AG04450 (cell line): ENCODE measurements around the gene UBR7. TPM values are rescaled to one million over a fixed set of nuclear protein-coding genes. Genes with fewer than 3 reads are reported as not detected.

Experiments used
- CTCF ChIA-PET: fragments of 300-600, 350-600 bp; formaldehyde crosslinking; extraction: SDS; loops from one replicate; lab custom pipeline; 2022; ENCODE audit warnings: antibody characterized with exemption, inconsistent platforms; lab: Charles Lee
- POLR2A ChIA-PET: fragments of 350-600 bp; formaldehyde crosslinking; extraction: SDS; loops from one replicate; lab custom pipeline; 2021; ENCODE audit warnings: antibody characterized with exemption, inconsistent platforms; lab: Yijun Ruan, JAX
- DNase-seq: peaks from one replicate; pipeline ENCODE4 v3.0.0-alpha.2; 2011; ENCODE audit warnings: low read depth, low spot score
- H3K27ac ChIP-seq: one replicate; pipeline ENCODE4 v1.5.1; 2012; ENCODE audit warnings: low read depth, low read length, control low read depth
- H3K27me3 ChIP-seq: one replicate; pipeline ENCODE4 v1.6.0; 2012; ENCODE audit warnings: low read length; ENCODE audit not compliant: control insufficient read depth, insufficient read depth
- H3K4me3 ChIP-seq: 2 replicates; pipeline ENCODE4 v1.5.1; 2011; ENCODE audit warnings: mild to moderate bottlenecking, low read depth, low read length, control low read depth
- H3K9me3 ChIP-seq: 2 replicates; pipeline ENCODE4 v1.5.1; 2012; ENCODE audit warnings: low read length; ENCODE audit not compliant: control insufficient read depth, insufficient read depth
- CTCF ChIP-seq: IDR thresholded peaks from 2 replicates; pipeline ENCODE4 v1.5.1; 2011; ENCODE audit warnings: low read depth, low read length, control low read depth, inconsistent platforms
- polyA plus RNA-seq: library from polyadenylated mRNA; depleted of rRNA; stranded (reverse); fragments of >200 nt; gene quantifications from 2 replicates; pipeline ENCODE4 v1.2.3, GENCODE V29; 2011

UBR7 gene
- polyA plus RNA-seq, 1 experiment, result 30.7 TPM

- Histone ChIP-seq H3K9me3 (no peaks in the 10 kb centered on the region), H3K27me3 (no peaks in the 10 kb centered on the region), H3K27ac (peak overlapping the region; percentile 69), H3K4me3 (peak overlapping the region; percentile 98)
- no peak for DNase-seq
- CTCF ChIA-PET, result interaction anchor here (1.0 to 3.8 kb wide), 3 partner anchors 22 to 358 kb away, joined by 3 to 13 read pairs (median 8); partner anchors contain the start of genes GON7 and UBR7
- POLR2A ChIA-PET, result interaction anchor here (0.6 to 1.9 kb wide), 6 partner anchors 10 to 216 kb away, joined by 3 to 12 read pairs (median 6); partner anchors contain the start of genes GON7, ITPK1 and UBR7
- no peak for TF ChIP-seq CTCF
These were observed 21.7 kb upstream of the UBR7 start for GRCh38 chr14:93185349-93185720.

GRCh38 chr14:93186466-93186865 lies 20.6 kb upstream of the UBR7 start:
- DNase-seq, result no peak
- ChIA-PET POLR2A (no interaction called here), CTCF (interaction anchor here (1.3 to 1.5 kb wide), 2 partner anchors 8 to 20 kb away, joined by 6 to 10 read pairs; partner anchors contain the start of genes GON7 and UBR7)
- Histone ChIP-seq H3K9me3 (no peaks in the 10 kb centered on the region), H3K4me3 (no peak overlapping the region), H3K27me3 (no peaks in the 10 kb centered on the region), H3K27ac (no peak overlapping the region)
- no peak for TF ChIP-seq CTCF

GRCh38 chr14:93186956-93187355 lies 20.1 kb upstream of the UBR7 start:
- Histone ChIP-seq H3K9me3 (no peaks in the 10 kb centered on the region), H3K27me3 (no peaks in the 10 kb centered on the region), H3K4me3 (no peak overlapping the region), H3K27ac (no peak overlapping the region)
- no peak for TF ChIP-seq CTCF
- CTCF ChIA-PET, result interaction anchor here (1.3 to 1.5 kb wide), 2 partner anchors 9 to 20 kb away, joined by 6 to 10 read pairs; partner anchors contain the start of genes GON7 and UBR7
- DNase-seq, result no peak
- POLR2A ChIA-PET, result no interaction called here

- H3K9me3 ChIP-seq, result no peaks in the 10 kb centered on the region
- POLR2A ChIA-PET, result interaction anchor here (0.7 kb wide), 1 partner anchor 10 kb away, joined by 3 read pairs; the partner anchor contains the start of genes LYSET and MOAP1
- H3K27ac ChIP-seq, result no peak overlapping the region
- no peak for DNase-seq
- H3K27me3 ChIP-seq, result no peaks in the 10 kb centered on the region
- CTCF ChIA-PET, result interaction anchor here (0.9 to 1.6 kb wide), 2 partner anchors 11 to 17 kb away, joined by 3 to 9 read pairs; partner anchors contain the start of genes GON7 and UBR7
- H3K4me3 ChIP-seq, result no peak overlapping the region
- no peak for TF ChIP-seq CTCF
These were observed 11.6 kb upstream of the UBR7 start for GRCh38 chr14:93195316-93195999.

- no peak overlapping the region for H3K27ac ChIP-seq
- H3K4me3 ChIP-seq, result no peak overlapping the region
- H3K27me3 ChIP-seq, result no peaks in the 10 kb centered on the region
- no peak for TF ChIP-seq CTCF
- DNase-seq, result no peak
- no peaks in the 10 kb centered on the region for H3K9me3 ChIP-seq
- POLR2A ChIA-PET, result no interaction called here
- CTCF ChIA-PET, result no interaction called here
These were observed 8.0 kb upstream of the UBR7 start for GRCh38 chr14:93199031-93199430.
